Nephron (organoid): ENCODE data around the gene CFAP119.
"Not testable (repeated sequence)": the region's sequence is repeated elsewhere in the genome, so short reads cannot be mapped to it uniquely, and the experiment has no call there.

ENCODE experiments used
- H3K27ac Mint-ChIP-seq, 3 experiments: 2 replicates each; pipeline ENCODE4 v1.8.0; 2020; ENCODE audit warnings: mixed read lengths in 3 of 3, mild to moderate bottlenecking in 2 of 3, moderate library complexity in 1 of 3
- H3K27me3 Mint-ChIP-seq: 2 replicates; pipeline ENCODE4 v1.8.0; 2021; ENCODE audit warnings: low read depth, mild to moderate bottlenecking, moderate library complexity, mixed read lengths
- H3K36me3 Mint-ChIP-seq: 2 replicates; pipeline ENCODE4 v1.8.0; 2020; ENCODE audit warnings: low read depth, mixed read lengths
- H3K4me1 Mint-ChIP-seq: 2 replicates; pipeline ENCODE4 v1.8.0; 2020; ENCODE audit warnings: mixed read lengths
- H3K4me3 Mint-ChIP-seq, 3 experiments: 2 replicates each; pipeline ENCODE4 v1.8.0; 2020; ENCODE audit warnings: mild to moderate bottlenecking in 3 of 3, mixed read lengths in 3 of 3, moderate library complexity in 2 of 3
- H3K9me3 Mint-ChIP-seq: 2 replicates; pipeline ENCODE4 v1.8.0; 2020; ENCODE audit warnings: mixed read lengths
- TF ChIP-seq, protein P1 (sequence below), 3 experiments: fragments of 200-600 bp; sonication (generic); IDR thresholded peaks; one replicate each; pipeline ENCODE4 v1.5.0; 2021; ENCODE audit warnings: antibody characterized with exemption in 3 of 3; ENCODE audit not compliant: unreplicated experiment in 3 of 3

The CFAP119 gene

DNA sequence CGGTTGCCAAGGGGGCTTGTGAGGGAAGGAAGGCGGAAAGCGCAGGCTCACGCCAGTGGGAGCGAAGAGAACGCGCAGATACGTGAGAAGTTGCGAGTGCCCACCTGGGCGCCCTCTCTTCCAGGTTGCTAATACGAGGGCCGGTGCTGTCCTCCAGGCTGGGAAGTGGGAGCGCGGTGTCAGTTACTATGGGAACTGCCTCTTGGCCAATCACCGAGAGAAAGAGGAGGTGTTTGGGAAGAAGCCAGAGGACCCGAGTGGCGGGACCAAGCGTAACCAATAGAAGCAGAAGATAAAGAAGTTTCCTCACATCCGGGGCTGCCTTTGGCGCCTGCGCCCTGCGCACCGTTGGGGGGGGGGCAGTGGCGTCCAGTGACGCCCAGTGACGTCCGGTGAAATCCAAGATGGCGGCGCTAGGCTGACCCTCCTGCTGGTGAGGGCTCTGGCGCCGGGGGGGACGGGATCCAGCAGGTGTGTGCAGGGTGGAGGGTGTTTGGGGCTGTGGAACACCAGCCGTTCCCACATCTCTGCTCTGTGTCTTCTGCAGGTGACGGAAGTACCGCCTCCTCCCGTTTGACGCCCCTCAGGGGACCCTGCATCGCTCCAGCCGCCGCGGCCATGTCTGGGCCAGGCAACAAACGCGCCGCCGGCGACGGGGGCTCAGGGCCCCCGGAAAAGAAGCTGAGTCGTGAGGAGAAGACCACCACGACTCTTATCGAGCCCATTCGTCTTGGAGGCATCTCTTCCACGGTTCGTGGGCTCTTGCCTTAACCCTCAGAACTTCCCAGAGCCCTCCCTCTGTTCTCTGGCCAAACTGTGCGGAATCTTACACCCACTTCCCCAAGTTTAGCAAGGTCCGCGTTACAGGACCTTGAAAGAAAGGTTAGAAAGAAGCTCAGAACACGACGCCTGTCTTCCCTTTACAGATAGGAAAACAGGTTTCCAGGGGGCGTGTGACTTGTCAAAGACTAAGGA lies at the start of gene CFAP119, which contains the start of gene RNF40:
Gene CFAP119 (minus strand): TSS at position 135 of the 975 bp plus-strand sequence. CDS start 314 bp downstream, outside the sequence.
Gene RNF40 (plus strand): TSS at position 395 of the 975 bp plus-strand sequence. CDS start 224 bp downstream, at position 619.
- TF ChIP-seq, protein P1, sequence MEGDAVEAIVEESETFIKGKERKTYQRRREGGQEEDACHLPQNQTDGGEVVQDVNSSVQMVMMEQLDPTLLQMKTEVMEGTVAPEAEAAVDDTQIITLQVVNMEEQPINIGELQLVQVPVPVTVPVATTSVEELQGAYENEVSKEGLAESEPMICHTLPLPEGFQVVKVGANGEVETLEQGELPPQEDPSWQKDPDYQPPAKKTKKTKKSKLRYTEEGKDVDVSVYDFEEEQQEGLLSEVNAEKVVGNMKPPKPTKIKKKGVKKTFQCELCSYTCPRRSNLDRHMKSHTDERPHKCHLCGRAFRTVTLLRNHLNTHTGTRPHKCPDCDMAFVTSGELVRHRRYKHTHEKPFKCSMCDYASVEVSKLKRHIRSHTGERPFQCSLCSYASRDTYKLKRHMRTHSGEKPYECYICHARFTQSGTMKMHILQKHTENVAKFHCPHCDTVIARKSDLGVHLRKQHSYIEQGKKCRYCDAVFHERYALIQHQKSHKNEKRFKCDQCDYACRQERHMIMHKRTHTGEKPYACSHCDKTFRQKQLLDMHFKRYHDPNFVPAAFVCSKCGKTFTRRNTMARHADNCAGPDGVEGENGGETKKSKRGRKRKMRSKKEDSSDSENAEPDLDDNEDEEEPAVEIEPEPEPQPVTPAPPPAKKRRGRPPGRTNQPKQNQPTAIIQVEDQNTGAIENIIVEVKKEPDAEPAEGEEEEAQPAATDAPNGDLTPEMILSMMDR (IDR thresholded peaks at IDR 0.05; ENCODE audit: unreplicated experiment in 3 of 3), result no peak
- Mint-ChIP-seq H3K9me3 (no peaks in the 10 kb centered on the region), H3K4me3 (peak within 1 kb of the TSS; percentile 88 to 98 (median 97)), H3K27ac (peak within 1 kb of the TSS; percentile 17 to 86 (median 85)), H3K4me1 (peaks cover 23% of the 10 kb centered on the region), H3K27me3 (no peaks in the 10 kb centered on the region), H3K36me3 (peaks cover 41% of the 10 kb centered on the region)

DNA sequence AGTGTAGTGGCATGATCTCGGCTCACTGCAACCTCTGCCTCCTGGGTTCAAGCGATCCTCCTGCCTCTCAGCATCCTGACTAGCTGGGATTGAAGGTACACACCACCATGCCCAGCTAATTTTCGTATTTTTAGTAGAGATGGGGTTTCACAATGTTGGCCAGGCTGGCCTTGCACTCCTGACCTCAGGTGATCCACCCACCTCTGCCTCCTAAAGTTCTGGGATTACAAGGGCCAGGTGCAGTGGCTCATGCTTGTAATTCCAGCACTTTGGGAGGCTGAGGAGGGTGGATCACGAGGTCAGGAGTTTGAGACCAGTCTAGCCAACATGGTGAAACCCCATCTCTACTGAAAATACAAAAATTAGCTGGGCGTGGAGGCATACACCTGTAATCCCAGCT lies 47.8 kb upstream of the CFAP119 start:
- peaks cover 12% of the 10 kb centered on the region for H3K4me1 Mint-ChIP-seq
- H3K4me3 Mint-ChIP-seq, result not testable (repeated sequence)

DNA sequence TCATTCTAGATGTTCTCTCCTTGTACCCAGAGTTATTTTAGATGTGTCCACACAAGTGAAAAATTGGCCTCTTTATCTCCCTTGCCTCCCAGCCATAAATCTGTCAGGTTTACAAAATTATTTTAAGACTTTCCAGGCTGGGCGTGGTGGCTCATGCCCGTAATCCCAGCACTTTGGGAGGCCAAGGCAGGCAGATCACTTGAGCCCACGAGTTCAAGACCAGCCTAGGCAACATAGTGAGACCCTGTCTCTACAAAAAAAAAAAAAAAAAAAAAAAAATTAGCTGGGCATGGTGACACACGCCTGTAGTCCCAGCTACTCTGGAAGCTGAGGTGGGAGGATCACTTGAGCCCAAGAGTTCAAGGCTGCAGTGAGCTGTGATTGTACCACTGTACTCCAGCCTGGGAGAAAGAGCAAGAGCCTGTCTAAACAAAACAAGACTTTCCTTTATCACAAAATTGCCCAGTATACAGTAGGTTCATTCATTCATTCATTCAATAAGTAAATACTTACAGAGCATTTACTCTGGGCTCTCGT lies 47.1 kb upstream of the CFAP119 start:
- Mint-ChIP-seq H3K4me3 (peak overlapping the region; percentile 23 to 63 (median 59)), H3K4me1 (peaks cover 12% of the 10 kb centered on the region), H3K27ac (peak overlapping the region in 2 of 3 experiments; percentile 75 to 79)
- not testable (repeated sequence) for H3K27me3 Mint-ChIP-seq, H3K9me3 Mint-ChIP-seq, H3K36me3 Mint-ChIP-seq

More for the DNA sequence above, 47.8 kb upstream of the CFAP119 start:
- H3K27ac Mint-ChIP-seq, H3K9me3 Mint-ChIP-seq, H3K36me3 Mint-ChIP-seq, H3K27me3 Mint-ChIP-seq: not testable (repeated sequence)

DNA sequence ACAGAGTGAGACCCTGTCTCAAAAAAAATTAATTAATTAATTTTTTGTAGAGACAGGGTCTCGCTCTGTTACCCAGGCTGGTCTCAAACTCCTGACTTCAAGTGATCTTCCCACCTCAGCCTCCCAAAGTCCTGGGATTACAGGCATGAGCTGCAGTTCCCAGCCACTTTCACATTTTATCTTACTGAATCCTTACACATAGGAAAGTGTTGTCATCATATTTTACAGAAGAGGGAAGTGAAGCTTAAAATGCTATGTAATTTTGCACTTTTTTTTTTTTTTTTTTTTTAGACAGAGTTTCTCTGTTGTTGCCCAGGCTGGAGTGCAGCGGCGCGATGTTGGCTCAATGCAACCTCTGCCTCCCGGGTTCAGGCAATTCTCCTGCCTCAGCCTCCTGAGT lies 46.3 kb upstream of the CFAP119 start:
- no peaks in the 10 kb centered on the region for H3K36me3 Mint-ChIP-seq
- TF ChIP-seq, protein P1 (IDR thresholded peaks at IDR 0.05; ENCODE audit: unreplicated experiment in 3 of 3), result no peak
- H3K27me3 Mint-ChIP-seq, result no peaks in the 10 kb centered on the region
- peak overlapping the region in 2 of 3 experiments; percentile 55 to 65 for H3K4me3 Mint-ChIP-seq
- H3K27ac Mint-ChIP-seq, result peak overlapping the region in 2 of 3 experiments; percentile 55 to 64
- peaks cover 7% of the 10 kb centered on the region for H3K4me1 Mint-ChIP-seq
- H3K9me3 Mint-ChIP-seq, result no peaks in the 10 kb centered on the region

DNA sequence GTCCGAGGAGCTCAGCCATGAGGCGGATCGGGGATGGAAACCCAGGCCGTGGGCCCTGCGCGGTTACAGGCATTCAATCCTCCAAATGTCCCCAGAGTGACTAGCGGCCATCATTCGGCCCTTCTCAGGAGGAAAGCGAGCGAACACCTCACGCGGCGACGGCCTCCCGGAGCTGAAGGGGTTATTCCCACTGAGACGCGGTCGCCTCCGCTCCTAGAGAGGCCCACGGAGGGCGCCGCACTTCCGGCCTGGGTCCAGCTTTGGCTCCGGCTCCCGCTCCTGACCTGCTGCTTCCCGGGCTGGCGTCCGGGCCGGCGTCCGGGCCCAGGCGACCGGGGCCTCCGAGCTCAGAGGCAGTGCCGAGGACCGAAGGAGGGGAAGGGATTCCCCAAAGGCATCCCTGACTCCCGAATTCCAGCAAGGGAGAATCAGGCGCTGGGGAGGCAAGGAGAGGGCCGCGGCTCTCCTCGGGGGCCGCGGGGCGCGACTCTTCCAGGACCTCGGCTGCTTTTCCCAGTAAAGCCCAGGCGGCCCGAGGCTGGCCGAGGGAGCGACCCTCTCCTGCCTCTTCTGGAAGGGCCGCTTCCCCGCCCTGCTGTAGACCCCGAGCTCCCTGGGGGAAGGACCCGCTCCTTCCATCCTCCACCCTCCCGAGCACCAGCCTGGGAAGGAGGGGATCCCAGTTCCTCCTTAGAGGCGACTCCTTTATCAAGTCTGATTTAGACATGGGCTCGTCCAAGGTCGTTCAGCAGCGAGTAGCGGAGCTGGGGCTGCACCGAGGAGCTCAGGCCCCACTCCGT lies 43.7 kb upstream of the CFAP119 start:
- Mint-ChIP-seq H3K27me3 (no peaks in the 10 kb centered on the region), H3K4me1 (peaks cover 7% of the 10 kb centered on the region), H3K4me3 (peak overlapping the region; percentile 86 to 93 (median 93)), H3K36me3 (no peaks in the 10 kb centered on the region), H3K27ac (peak overlapping the region; percentile 97 to 98 (median 98)), H3K9me3 (no peaks in the 10 kb centered on the region)
- TF ChIP-seq, protein P1 (IDR thresholded peaks at IDR 0.05; ENCODE audit: unreplicated experiment in 3 of 3), result peak in 1 of 3 experiments; percentile 9

DNA sequence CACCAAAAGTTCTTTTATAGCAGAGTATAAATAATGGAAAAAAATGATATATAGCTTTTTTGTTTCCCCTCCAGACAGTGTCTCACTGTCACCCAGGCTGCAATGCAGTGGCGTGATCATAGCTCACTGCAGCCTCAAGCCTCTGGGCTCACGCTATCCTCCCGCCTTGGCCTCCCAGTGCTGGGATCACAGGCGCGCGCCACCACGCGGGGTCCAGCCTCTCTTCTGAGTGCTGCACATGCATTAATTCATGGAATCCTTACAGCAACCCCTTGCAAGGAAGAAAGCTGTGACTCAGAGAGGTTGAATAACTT lies 43.2 kb upstream of the CFAP119 start:
- Mint-ChIP-seq H3K4me3 (peak overlapping the region; percentile 86 to 93 (median 93)), H3K9me3 (no peaks in the 10 kb centered on the region), H3K27me3 (no peaks in the 10 kb centered on the region), H3K4me1 (peaks cover 7% of the 10 kb centered on the region), H3K27ac (peak overlapping the region; percentile 97 to 98 (median 98)), H3K36me3 (no peaks in the 10 kb centered on the region)
- TF ChIP-seq, protein P1 (IDR thresholded peaks at IDR 0.05; ENCODE audit: unreplicated experiment in 3 of 3), result no peak
